ENCODE results near the gene ARFGAP2.

Gene ARFGAP2

GRCh38 chr11:47178316-47178715 is 1.6 kb upstream of the ARFGAP2 start:
- no peak for DNase-seq (ENCODE audit: low spot score)
- no peak for TF ChIP-seq CTCF (IDR thresholded peaks at IDR 0.05; ENCODE audit: extremely low read depth, insufficient read depth, missing control alignments)
- in situ Hi-C loops (cut with MboI; ENCODE audit: low pct_unique_long_range_greater_than_20kb, low sequenced_read_pairs, unreplicated experiment): no loop called here

- no peak for DNase-seq (ENCODE audit: low spot score)
- in situ Hi-C loops (cut with MboI; ENCODE audit: low pct_unique_long_range_greater_than_20kb, low sequenced_read_pairs, unreplicated experiment): no loop called here
- no peak for TF ChIP-seq CTCF (IDR thresholded peaks at IDR 0.05; ENCODE audit: extremely low read depth, insufficient read depth, missing control alignments)
These were observed 1.2 kb upstream of the ARFGAP2 start for GRCh38 chr11:47177846-47178245.

GRCh38 chr11:47177229-47177845 is 658 bp upstream of the ARFGAP2 start:
- in situ Hi-C loops (cut with MboI; ENCODE audit: low pct_unique_long_range_greater_than_20kb, low sequenced_read_pairs, unreplicated experiment): no loop called here
- peak; percentile 71 for TF ChIP-seq CTCF (IDR thresholded peaks at IDR 0.05; ENCODE audit: extremely low read depth, insufficient read depth, missing control alignments)
- peak; percentile 89 for DNase-seq (ENCODE audit: low spot score)

- no peak for DNase-seq (ENCODE audit: low spot score)
- TF ChIP-seq CTCF (IDR thresholded peaks at IDR 0.05; ENCODE audit: extremely low read depth, insufficient read depth, missing control alignments): no peak
- in situ Hi-C loops (cut with MboI; ENCODE audit: low pct_unique_long_range_greater_than_20kb, low sequenced_read_pairs, unreplicated experiment): no loop called here
These were observed 842 bp downstream of the ARFGAP2 start for GRCh38 chr11:47175746-47176327.

GRCh38 chr11:47172740-47173336 is 3.8 kb downstream of the ARFGAP2 start:
- in situ Hi-C loops (cut with MboI; ENCODE audit: low pct_unique_long_range_greater_than_20kb, low sequenced_read_pairs, unreplicated experiment): no loop called here
- DNase-seq (ENCODE audit: low spot score): no peak
- no peak for TF ChIP-seq CTCF (IDR thresholded peaks at IDR 0.05; ENCODE audit: extremely low read depth, insufficient read depth, missing control alignments)

- in situ Hi-C loops (cut with MboI; ENCODE audit: low pct_unique_long_range_greater_than_20kb, low sequenced_read_pairs, unreplicated experiment): no loop called here
- no peak for TF ChIP-seq CTCF (IDR thresholded peaks at IDR 0.05; ENCODE audit: extremely low read depth, insufficient read depth, missing control alignments)
These were observed 4.8 kb downstream of the ARFGAP2 start for GRCh38 chr11:47171856-47172255.

More at GRCh38 chr11:47171856-47172255, 4.8 kb downstream of the ARFGAP2 start:
- DNase-seq (ENCODE audit: low spot score): no peak
